Thoracic aorta (tissue), 2 donors: ENCODE data around the gene DAAM1. TPM values are rescaled to one million over a fixed set of nuclear protein-coding genes. Genes with fewer than 3 reads are reported as not detected.

Source experiments
- ATAC-seq: fragments of 150-250 bp; one replicate; pipeline ENCODE4 v1.8.0; 2017; ENCODE audit warnings: low read depth; ENCODE audit not compliant: insufficient number of reproducible peaks, low FRiP score
- DNase-seq: peaks from one replicate; pipeline ENCODE4 v3.0.0-alpha.2; 2020; ENCODE audit warnings: low spot score
- H3K27ac ChIP-seq, 2 donors: fragments of 200-600 bp; sonication (generic); 1 replicate in 1 of 2; 2 replicates in 1 of 2; pipeline ENCODE4 v1.5.1; 2016; ENCODE audit warnings: mild to moderate bottlenecking in 2 of 2, moderate library complexity in 2 of 2
- H3K27me3 ChIP-seq: fragments of 200-600 bp; sonication (generic); replicated peaks from 2 replicates; pipeline ENCODE4 v1.6.0; 2016; ENCODE audit warnings: mild to moderate bottlenecking; ENCODE audit not compliant: insufficient read depth
- H3K36me3 ChIP-seq: fragments of 200-600 bp; sonication (generic); one replicate; pipeline ENCODE4 v1.5.1; 2016
- H3K4me1 ChIP-seq, 2 donors: fragments of 200-600 bp; sonication (generic); 1 replicate in 1 of 2; 2 replicates in 1 of 2; pipeline versions ENCODE4 v1.5.1 to v1.6.0; 2016; ENCODE audit warnings: low read depth in 2 of 2, mild to moderate bottlenecking in 1 of 2; ENCODE audit not compliant: control insufficient read depth in 1 of 2
- H3K4me3 ChIP-seq: fragments of 200-600 bp; sonication (generic); 2 replicates; pipeline ENCODE4 v1.5.1; 2016; ENCODE audit warnings: mild to moderate bottlenecking
- H3K9me3 ChIP-seq: fragments of 200-600 bp; sonication (generic); 2 replicates; pipeline ENCODE4 v1.5.1; 2016
- CTCF ChIP-seq: fragments of 200-600 bp; sonication (generic); IDR thresholded peaks from one replicate; pipeline ENCODE4 v1.5.1; 2019; ENCODE audit warnings: antibody characterized with exemption
- total RNA-seq, 2 donors: library from RNA; depleted of rRNA; stranded (reverse); fragments of >200 nt; gene quantifications; one replicate each; pipeline versions ENCODE4 v1.1.0 to v1.2.3, GENCODE V29; 2016

Gene DAAM1
- total RNA-seq, 2 donors from 2014 or later: 35.9 to 56.6 TPM

- Histone ChIP-seq H3K27ac (peak overlapping the region; percentile 65 to 83), H3K36me3 (peaks cover 13% of the 10 kb centered on the region), H3K4me3 (no peak overlapping the region), H3K4me1 (peaks cover 27 to 60% of the 10 kb centered on the region in 2 donors), H3K27me3 (no peaks in the 10 kb centered on the region), H3K9me3 (no peaks in the 10 kb centered on the region)
- ATAC-seq: no peak
- no peak for TF ChIP-seq CTCF
- no peak for DNase-seq
Observed at GRCh38 chr14:59293935-59294661, 105.6 kb downstream of the DAAM1 start.

- no peak for DNase-seq
- Histone ChIP-seq H3K27me3 (no peaks in the 10 kb centered on the region), H3K9me3 (no peaks in the 10 kb centered on the region), H3K4me1 (peaks cover 27 to 65% of the 10 kb centered on the region in 2 donors), H3K36me3 (peaks cover 13% of the 10 kb centered on the region), H3K4me3 (no peak overlapping the region), H3K27ac (peak overlapping the region; percentile 65 to 83)
- no peak for TF ChIP-seq CTCF
- ATAC-seq: no peak
Observed at GRCh38 chr14:59294662-59294992, 106.2 kb downstream of the DAAM1 start.

GRCh38 chr14:59295951-59296350 is 107.5 kb downstream of the DAAM1 start:
- Histone ChIP-seq H3K4me3 (no peak overlapping the region), H3K27me3 (no peaks in the 10 kb centered on the region), H3K9me3 (no peaks in the 10 kb centered on the region), H3K27ac (peak overlapping the region; percentile 65 to 83), H3K36me3 (peaks cover 13% of the 10 kb centered on the region), H3K4me1 (peaks cover 27 to 72% of the 10 kb centered on the region in 2 donors)
- no peak for DNase-seq
- ATAC-seq: no peak
- no peak for TF ChIP-seq CTCF

- no peaks in the 10 kb centered on the region for H3K9me3 ChIP-seq
- no peak overlapping the region for H3K4me3 ChIP-seq
- peaks cover 29 to 75% of the 10 kb centered on the region in 2 donors for H3K4me1 ChIP-seq
- H3K36me3 ChIP-seq: peaks cover 9% of the 10 kb centered on the region
- no peak for DNase-seq
- no peak for TF ChIP-seq CTCF
- H3K27ac ChIP-seq: peak overlapping the region; percentile 9 to 65
- no peak for ATAC-seq
- no peaks in the 10 kb centered on the region for H3K27me3 ChIP-seq
Observed at GRCh38 chr14:59296508-59296907, 108.0 kb downstream of the DAAM1 start.

- peaks cover 2% of the 10 kb centered on the region for H3K36me3 ChIP-seq
- peak overlapping the region; percentile 9 to 65 for H3K27ac ChIP-seq
- no peak for TF ChIP-seq CTCF
- no peak overlapping the region for H3K4me3 ChIP-seq
- DNase-seq (no peak), ATAC-seq (no peak)
- no peaks in the 10 kb centered on the region for H3K27me3 ChIP-seq
- no peaks in the 10 kb centered on the region for H3K9me3 ChIP-seq
- H3K4me1 ChIP-seq: peaks cover 30 to 82% of the 10 kb centered on the region in 2 donors
Observed at GRCh38 chr14:59297071-59297776, 108.8 kb downstream of the DAAM1 start.
